ENCODE data around the gene CFAP107.
"Not testable (repeated sequence)": the region's sequence is repeated elsewhere in the genome, so short reads cannot be mapped to it uniquely, and the experiment has no call there.

CFAP107 gene, protein sequence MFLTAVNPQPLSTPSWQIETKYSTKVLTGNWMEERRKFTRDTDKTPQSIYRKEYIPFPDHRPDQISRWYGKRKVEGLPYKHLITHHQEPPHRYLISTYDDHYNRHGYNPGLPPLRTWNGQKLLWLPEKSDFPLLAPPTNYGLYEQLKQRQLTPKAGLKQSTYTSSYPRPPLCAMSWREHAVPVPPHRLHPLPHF

DNA sequence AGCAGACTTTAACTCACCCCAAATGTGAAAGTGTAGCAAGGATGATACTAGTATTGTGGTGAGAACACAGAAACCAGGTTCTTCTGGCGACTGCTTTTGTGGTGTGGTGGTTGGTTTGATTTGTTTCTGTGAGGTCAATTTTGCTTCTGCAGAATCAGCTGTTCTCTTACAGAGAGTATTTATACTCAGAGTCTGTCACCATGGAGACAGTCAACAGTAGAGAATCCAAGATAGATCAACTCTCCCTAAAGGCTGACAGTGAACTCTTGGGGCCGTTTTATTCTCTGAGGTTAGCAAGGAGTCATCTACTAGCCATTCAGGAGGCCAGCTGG lies at the start of gene CFAP107:
CFAP107 (plus strand) TSS at position 209 of the 332 bp plus-strand sequence. CDS start 231 bp downstream, outside the sequence.
- DNase-seq (ENCODE audit: low read depth), result no peak

GRCh38 chr1:12696658-12697057 lies 49.3 kb upstream of the CFAP107 start:
- no peak for DNase-seq (ENCODE audit: low read depth)

DNA sequence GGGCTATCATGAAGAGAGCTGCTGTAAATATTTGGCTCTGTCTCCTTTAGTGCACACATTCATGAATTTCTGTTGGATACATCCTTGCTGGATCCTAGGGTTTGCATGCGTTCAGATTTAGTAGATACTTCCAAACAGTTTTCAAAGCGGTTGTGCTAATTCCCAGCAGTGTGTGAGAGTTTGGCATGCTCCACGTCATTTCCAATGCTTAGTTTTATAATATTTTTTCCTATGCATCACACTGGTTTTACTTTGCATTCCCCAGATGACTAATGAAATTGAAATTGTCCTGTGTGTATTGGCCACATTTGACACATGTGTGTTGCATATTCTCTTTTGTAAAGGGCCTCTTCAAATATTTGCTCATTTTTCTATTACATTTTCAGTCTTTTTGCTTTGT lies 48.6 kb upstream of the CFAP107 start:
- DNase-seq (ENCODE audit: low read depth), result no peak

DNA sequence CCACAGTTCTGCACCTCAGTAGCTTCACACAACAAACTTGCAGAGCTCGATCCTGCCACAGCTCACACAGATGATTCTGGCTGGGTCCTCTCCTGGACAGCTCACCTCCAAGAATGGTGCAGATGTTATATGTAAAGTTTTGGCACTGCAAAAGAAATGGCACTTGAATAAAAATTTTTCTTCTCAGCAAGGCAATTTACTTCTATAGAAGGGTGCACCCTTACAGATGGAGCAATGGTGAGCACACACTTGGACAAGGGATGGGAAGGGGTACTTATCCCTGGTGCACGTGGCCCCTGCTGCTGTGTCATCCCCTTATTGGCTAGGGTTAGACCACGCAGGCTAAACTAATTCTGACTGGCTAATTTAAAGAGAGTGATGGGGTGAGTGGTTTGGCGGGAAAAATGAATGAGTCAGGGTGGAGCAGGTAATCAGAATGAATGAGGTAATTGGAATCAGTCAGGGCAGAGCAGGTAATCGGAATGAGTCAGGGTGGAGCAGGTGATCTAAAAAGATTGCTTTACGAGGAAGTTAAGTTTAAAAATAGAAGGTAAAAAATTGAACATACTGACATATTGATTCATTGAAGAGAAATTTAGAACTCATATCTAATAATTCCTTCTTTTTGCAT lies 42.1 kb upstream of the CFAP107 start:
- DNase-seq (ENCODE audit: low read depth), result no peak

DNA sequence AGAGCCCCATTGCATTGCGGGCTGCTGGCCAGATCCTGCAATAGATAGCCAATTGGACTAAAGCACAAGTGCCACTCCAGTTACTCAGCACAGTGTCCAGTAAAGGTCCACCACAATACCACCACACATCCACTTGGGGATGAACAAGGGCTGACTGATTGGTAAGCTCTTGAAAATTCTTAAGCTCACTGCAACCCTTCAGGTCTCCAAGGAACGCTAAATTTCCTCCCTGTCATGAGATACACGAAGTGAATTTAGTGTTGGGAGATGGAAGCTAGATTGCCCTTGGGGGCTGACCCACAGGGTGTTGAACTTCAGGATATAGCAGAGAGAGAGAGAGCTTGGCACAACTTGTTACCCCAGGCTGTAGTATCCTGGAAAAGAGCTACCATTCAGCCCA lies 39.9 kb upstream of the CFAP107 start:
- DNase-seq (ENCODE audit: low read depth), result no peak

DNA sequence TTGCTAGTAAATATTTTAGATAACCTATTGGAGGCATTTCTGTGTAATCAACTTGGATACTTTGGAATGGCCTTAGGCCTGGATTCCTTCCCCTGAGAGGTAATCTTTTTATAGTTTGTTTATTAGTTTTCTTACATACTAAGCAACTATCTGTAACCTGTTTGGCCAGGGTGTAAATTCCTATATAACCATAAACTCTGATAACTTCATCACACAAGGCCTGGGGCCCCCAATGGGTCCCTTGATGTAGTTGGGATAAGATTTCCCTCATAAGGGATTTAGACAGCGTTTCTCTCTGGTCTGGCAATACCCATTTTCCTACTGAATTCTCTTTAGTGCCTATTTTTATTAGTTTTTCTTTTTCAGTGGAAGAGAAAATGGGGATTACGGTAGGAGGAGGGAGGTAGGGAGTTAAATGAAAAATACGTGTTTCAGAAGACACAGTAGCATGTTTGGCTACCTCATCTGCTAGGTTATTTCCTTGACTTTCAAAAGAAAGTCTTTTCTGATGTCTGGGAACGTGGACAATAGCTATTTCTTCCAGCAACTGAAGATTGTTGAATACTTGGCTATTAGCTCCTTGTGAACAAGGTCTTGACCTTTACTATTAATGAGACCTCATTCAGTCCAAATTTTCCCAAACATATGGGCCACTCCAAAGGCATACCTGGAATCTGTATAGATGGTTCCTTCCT lies 37.5 kb upstream of the CFAP107 start:
- no peak for DNase-seq (ENCODE audit: low read depth)

- DNase-seq (ENCODE audit: low read depth), result no peak
Observed at GRCh38 chr1:12709091-12709491, 36.9 kb upstream of the CFAP107 start.

- DNase-seq (ENCODE audit: low read depth), result no peak
Observed at GRCh38 chr1:12709696-12710095, 36.3 kb upstream of the CFAP107 start.

- no peak for DNase-seq (ENCODE audit: low read depth)
Observed at GRCh38 chr1:12711536-12711935, 34.5 kb upstream of the CFAP107 start.

- DNase-seq (ENCODE audit: low read depth), result no peak
Observed at GRCh38 chr1:12712076-12712475, 33.9 kb upstream of the CFAP107 start.

GRCh38 chr1:12712929-12713328 lies 33.1 kb upstream of the CFAP107 start:
- DNase-seq (ENCODE audit: low read depth), result no peak

DNA sequence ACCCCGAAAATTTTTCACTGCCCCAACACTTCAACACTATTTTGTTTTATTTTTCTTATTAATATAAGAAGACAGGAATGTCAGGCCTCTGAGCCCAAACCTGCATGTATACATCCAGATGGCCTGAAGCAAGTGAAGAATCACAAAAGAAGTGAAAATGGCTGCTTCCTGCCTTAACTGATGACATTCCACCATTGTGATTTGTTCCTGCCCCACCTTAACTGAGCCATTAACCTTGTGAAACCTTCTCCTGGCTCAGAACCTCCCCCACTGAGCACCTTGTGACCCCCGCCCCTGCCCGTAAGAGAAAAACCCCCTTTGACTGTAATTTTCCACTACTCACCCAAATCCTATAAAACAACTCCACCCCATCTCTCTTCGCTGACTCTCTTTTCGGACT lies 32.3 kb upstream of the CFAP107 start:
- DNase-seq (ENCODE audit: low read depth), result not testable (repeated sequence)

GRCh38 chr1:12714710-12715475 lies 31.1 kb upstream of the CFAP107 start:
- no peak for DNase-seq (ENCODE audit: low read depth)

DNA sequence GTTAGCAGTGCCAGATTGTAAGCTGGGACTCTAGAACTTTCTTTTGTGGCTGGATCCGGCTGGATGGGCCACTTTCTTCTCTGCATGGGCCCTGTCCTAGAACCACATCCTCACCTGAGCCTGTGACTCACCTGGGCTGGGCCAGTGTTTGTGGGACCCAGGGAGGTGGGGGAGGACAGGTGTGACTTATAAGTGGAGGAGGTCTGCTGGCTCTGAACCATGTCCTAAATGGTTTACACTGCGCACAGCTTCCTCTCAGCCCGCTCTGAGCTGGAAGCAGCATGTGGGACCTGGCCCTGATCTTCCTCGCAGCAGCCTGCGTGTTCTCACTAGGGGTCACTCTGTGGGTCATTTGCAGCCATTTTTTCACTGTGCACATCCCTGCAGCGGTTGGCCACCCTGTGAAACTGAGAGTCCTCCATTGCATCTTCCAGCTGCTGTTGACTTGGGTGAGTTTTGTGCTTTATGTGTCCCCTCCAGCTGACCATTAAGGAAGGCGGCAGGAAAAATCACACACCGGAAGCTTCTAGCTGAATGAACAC lies 30.0 kb upstream of the CFAP107 start, which contains the start of gene AADACL3:
AADACL3 (plus strand) TSS at position 215 of the 542 bp plus-strand sequence; CDS start at position 282, 67 bp downstream.
- no peak for DNase-seq (ENCODE audit: low read depth)

GRCh38 chr1:12717301-12717838 lies 28.6 kb upstream of the CFAP107 start:
- DNase-seq (ENCODE audit: low read depth), result no peak

GRCh38 chr1:12722626-12723025 lies 23.4 kb upstream of the CFAP107 start:
- DNase-seq (ENCODE audit: low read depth), result no peak

GRCh38 chr1:12728391-12728790 lies 17.6 kb upstream of the CFAP107 start:
- DNase-seq (ENCODE audit: low read depth), result no peak

DNA sequence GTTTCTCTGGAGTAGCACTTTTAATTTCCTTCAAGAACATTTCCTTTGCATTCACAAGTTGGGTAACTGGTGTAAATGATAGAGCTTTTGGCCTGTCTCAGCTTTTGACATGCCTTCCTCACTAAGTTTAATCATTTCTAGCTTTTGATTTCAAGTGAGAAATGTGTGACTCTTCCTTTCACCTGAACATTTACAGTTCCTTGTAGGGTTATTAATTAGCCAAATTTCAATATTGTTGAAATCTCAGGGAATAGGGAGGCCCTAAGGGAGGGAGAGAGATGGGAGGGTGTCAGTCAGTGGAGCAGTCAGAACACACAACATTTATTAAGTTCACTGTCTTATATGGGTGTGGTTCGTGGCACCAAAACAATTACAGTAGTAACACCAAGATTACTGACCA lies 15.8 kb upstream of the CFAP107 start:
- DNase-seq (ENCODE audit: low read depth), result no peak

DNA sequence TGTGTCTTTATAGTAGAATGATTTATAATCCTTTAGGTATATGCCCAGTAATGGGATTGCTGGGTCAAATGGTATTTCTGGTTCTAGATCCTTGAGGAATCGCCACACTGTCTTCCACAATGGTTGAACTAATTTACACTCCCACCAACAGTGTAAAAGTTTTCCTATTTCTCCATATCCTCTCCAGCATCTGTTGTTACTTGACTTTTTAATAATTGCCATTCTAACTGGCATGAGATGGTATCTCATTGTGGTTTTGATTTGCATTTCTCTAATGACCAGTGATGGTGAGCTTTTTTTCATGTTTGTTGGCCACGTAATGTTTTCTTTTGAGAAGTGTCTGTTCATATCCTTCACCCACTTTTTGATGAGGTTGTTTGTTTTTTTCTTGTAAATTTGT lies 14.9 kb upstream of the CFAP107 start:
- not testable (repeated sequence) for DNase-seq (ENCODE audit: low read depth)

DNA sequence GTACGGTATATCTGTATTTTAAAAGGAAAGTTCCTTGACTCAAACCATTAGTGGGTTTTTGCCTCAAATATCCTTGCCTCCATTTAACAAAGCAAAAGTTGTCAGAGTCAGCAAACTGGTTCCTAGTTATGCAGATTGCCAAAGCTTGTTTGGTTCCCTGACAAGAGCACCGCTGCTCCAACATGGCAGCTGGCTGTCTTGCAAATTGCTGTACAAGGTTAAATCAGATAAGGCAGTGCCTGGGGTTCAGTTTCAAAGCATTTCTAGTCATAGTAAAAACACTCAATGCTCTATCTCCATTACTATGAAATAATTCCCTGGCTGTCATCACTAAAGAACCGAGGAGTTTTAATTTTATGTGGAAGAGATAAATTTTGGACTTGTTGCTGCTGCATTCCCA lies 11.3 kb upstream of the CFAP107 start:
- no peak for DNase-seq (ENCODE audit: low read depth)

DNA sequence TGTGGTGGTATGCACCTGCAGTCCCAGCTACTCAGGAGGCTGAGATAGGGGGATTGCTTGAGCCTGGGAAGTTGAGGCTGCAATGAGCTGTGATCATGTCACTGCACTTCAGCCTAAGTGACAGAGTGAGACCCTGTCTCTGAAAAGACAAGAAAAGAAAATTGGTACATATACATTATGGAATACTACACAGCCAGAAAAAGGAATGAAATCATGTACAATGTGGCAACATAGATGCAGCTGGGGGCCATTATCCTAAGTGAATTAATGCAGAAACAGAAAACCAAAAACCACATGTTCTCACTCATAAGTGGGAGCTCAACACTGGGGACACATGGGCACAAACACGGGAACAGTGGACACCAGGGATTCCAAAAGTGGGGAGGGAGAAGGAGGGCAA lies 7.1 kb upstream of the CFAP107 start:
- DNase-seq (ENCODE audit: low read depth), result no peak

DNA sequence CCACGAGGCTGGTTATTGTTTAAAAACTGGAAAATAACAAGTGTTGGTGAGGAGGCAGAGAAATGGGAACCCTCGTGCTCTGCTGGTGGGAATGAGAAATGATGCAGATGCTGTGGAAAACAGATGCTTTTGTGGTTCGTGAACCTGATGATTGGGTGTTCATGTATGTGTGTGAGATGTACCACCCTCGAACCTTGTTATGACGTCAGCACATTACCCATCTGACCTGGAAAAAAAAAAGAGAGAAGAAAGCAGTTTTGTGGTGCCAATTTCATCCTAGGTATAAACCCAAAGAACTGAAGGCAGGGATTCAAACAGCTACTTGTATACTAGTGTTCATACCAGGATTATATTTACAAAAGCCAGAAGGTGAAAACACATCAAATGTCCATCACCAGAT lies 6.4 kb upstream of the CFAP107 start:
- DNase-seq (ENCODE audit: low read depth), result no peak
